C4-2B (cell line): ENCODE measurements around the gene HIPK4.

Source experiments
- CTCF ChIP-seq: fragments of 450-650 bp; conservative IDR thresholded peaks from 2 replicates; pipeline ENCODE4 v1.5.1; 2017; ENCODE audit warnings: mild to moderate bottlenecking
- ZFX ChIP-seq: fragments of 450-650 bp; IDR thresholded peaks from 2 replicates; pipeline ENCODE4 v1.6.1; 2017

GRCh38 chr19:40413291-40413845 is 23.4 kb upstream of the HIPK4 start, which contains the start of gene PRX:
- TF ChIP-seq CTCF: no peak
- TF ChIP-seq ZFX: no peak
